DND-41 (cell line): ENCODE measurements around the gene CSF3R.

ENCODE experiments used
- CTCF ChIP-seq: IDR thresholded peaks from 2 replicates; pipeline ENCODE4 v1.5.1; 2012; ENCODE audit warnings: borderline replicate concordance, low read length, moderate library complexity, mild to moderate bottlenecking; ENCODE audit not compliant: poor library complexity, severe bottlenecking; ENCODE audit errors: extremely low read depth
- EZH2 ChIP-seq: IDR thresholded peaks from 3 replicates; pipeline ENCODE4 v1.6.1; 2012; ENCODE audit warnings: borderline replicate concordance, low read depth, mild to moderate bottlenecking, moderate library complexity, low read length, inconsistent platforms; ENCODE audit not compliant: severe bottlenecking

- TF ChIP-seq CTCF (no peak), EZH2 (no peak)
Measured at GRCh38 chr1:36432616-36433015, 50.1 kb downstream of the CSF3R start.
